NCI-H187 treated with DMSO at 0.1 percent for 48 hours (cell line): ENCODE data around the gene CMTM6.
"Not testable (repeated sequence)": the region's sequence is repeated elsewhere in the genome, so short reads cannot be mapped to it uniquely, and the experiment has no call there.

Source experiments
- DNase-seq: peaks from one replicate; lab custom pipeline; 2025; lab: John Stamatoyannopoulos, UW

CMTM6 gene

DNA sequence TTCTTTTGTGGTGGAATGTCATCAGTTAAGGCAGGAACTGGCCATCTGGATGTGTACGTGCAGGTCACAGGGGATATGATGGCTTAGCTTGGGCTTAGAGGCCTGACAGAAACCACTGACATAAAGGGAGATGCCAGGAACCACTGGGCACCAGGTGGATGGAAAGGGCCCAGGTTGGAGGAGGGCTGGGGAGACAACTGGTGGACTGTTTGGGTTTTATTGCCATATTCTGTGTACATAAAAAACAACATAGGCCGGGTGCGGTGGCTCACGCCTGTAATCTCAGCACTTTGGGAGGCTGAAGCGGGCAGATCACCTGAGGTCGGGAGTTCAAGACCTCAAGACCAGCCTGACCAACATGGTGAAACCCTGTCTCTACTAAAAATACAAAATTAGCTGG is 35.8 kb downstream of the CMTM6 start:
- not testable (repeated sequence) for DNase-seq

- DNase-seq, result not testable (repeated sequence)
Measured at GRCh38 chr3:32464726-32465125, 37.9 kb downstream of the CMTM6 start.

DNA sequence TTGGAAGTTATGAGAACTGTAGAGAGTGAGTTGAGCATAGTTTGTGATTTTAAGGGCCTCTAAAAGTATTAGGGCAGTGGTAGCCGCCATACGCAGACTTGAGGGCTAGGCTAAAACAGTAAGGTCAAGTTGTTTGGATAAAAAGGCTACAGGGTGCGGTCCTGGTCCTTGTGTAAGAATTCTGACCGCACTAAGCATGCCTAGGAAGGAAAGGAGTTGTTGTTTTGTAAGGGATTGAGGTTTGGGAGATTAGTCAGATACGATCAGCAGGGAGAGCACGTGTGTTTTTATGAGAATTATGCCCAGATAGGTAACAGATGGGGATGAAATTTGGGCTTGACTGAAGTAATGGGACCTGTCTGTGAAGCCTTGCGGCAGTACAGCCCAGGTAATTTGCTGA is 39.2 kb downstream of the CMTM6 start:
- not testable (repeated sequence) for DNase-seq

GRCh38 chr3:32462191-32462986 is 40.3 kb downstream of the CMTM6 start:
- not testable (repeated sequence) for DNase-seq

DNA sequence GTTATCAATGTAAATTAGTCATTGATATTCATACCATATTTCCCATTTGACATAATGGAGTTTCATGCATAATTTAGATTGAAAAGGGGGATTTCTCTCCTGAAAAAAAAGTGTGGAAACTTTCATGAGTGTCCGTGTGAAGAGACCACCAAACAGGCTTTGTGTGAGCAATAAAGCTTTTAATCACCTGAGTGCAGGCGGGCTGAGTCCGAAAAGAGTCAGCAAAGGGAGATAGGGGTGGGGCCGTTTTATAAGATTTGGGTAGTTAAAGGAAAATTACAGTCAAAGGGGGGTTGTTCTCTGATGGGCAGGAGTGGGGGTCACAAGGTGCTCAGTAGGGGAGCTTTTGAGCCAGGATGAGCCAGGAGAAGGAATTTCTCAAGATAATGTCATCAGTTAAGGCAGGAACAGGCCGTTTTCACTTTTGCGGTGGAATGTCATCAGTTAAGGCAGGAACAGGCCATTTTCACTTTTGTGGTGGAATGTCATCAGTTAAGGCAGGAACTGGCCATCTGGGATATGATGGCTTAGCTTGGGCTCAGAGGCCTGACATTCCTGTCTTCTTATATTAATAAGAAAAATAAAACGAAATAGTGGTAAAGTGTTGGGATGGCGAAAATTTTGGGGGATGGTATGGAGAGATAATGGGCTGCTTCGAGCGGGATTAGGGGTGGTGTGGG is 41.7 kb downstream of the CMTM6 start:
- not testable (repeated sequence) for DNase-seq

GRCh38 chr3:32460031-32460749 is 42.5 kb downstream of the CMTM6 start:
- no peak for DNase-seq

GRCh38 chr3:32459450-32459849 is 43.2 kb downstream of the CMTM6 start:
- no peak for DNase-seq

- no peak for DNase-seq
Measured at GRCh38 chr3:32457971-32458471, 44.6 kb downstream of the CMTM6 start.

- DNase-seq, result no peak
Measured at GRCh38 chr3:32456429-32457130, 46.1 kb downstream of the CMTM6 start.

DNA sequence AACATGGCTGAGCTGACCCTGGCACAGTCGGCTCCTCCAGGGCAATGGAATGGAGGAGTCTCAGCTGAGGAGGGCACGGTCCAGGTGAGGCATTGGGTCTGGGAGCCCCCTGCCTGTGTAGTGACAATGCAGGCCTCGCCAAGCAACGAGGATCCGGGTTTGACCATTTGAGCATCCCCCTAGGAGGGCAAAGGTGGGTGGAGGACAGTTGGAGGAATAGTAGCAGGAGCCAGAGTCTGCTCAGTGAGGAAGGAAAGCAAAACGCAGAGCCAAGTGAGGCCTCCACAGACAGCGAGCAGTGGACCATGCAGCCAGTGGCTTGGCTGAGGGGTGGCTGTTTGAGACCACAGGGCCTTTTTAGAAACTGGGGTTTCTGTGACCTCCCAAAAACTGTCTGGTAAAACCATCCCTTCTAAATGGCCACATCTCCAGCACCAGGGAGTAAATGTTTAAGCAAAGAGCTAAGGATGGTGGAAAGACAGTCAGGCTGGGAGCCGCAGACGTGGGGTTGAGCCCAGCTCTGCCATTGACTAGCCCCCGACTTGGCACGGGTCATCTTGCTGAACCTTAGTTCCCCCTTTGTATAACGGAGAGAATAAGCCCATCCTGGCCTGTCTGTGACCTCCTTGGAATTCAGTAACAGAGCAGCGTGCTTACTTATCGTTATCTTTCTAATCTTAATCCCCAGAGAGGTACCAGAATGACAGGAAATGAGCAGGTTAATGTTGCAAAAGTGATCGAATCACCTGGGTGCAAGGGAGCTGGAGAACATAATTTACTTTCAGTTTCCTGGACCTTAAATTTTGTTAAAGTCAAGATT is 46.8 kb downstream of the CMTM6 start:
- DNase-seq, result no peak

DNA sequence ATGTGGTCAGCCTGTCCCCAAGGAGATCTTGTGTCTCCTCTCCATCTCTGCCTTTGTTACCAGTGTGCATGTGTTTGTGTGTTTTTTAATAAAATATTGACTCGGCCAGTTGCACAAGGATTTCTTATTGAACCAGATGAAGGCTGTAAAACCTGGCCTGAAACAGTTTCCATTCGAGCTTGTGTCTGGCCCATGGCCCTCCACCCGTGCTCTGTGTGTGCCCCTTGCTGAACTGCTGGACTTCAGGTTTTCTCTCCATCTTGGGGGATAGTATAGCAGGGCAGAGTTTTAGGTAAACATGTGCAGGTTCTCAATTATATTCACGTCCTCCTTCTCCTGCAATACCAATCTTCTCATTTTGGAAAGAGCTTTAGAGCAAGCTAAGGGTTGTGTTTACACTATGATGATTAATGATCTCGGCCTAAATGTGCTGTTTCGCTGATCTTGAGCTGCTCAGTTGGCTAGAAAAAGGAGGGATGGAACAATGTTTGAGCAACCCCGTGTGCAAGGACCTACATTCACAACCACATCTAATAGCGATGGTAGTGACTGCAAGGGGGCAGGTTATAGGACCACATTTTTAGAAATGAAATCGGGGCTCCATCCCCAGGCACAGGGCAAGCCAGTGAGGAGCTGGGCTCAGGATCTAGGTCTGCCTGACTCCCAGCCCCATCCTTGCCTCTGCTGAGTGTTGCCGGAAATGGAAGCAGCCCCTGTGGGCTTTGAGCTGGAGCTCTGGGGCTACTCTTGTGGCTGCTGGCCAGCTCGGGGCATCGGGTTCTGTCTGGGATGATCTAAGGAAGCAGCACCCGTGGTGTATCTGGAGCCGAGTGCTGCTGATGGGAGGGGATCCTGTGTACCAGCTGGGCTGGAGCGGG is 47.7 kb downstream of the CMTM6 start:
- no peak for DNase-seq

DNA sequence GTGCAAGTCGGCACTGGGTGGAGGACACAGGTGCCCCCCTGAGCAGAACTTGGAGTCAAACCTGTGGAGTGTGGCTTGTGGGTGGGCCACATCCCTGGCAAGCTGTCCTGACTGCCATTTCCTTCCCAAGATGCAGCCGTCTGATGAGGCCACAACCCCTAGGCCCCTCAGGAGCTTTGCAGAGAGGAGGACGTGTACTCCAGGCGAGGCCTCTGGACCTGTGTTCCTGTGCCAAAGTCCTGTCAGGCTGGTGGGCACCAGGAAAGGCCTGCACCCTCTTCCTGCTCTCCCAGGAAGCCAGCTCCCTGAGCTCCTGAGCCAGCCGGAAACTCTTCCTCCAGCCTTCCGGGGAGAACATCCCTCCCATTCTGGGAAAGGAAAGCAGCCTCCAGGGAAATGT is 48.5 kb downstream of the CMTM6 start:
- DNase-seq, result no peak

DNA sequence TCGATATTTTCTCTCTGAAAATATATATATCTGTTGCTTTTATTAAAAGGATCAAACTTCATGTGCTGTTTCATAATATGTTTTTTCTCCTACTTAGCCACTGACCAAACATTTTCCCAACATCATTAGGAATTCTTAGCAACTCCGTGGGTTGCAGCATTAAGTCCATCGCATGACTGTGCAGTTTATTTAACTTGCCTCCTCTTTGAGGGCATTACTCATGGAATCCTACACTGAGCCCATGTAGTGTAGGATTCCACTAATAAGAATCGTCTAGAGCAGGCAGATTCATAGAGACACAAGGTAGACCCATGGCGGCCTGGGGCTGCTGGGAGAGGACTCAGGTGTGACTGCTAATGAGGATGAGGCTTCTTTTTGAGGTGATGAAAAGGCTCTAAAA is 49.3 kb downstream of the CMTM6 start:
- DNase-seq, result no peak

GRCh38 chr3:32452009-32452408 is 50.6 kb downstream of the CMTM6 start:
- no peak for DNase-seq

GRCh38 chr3:32450992-32451659 is 51.5 kb downstream of the CMTM6 start:
- DNase-seq, result no peak

DNA sequence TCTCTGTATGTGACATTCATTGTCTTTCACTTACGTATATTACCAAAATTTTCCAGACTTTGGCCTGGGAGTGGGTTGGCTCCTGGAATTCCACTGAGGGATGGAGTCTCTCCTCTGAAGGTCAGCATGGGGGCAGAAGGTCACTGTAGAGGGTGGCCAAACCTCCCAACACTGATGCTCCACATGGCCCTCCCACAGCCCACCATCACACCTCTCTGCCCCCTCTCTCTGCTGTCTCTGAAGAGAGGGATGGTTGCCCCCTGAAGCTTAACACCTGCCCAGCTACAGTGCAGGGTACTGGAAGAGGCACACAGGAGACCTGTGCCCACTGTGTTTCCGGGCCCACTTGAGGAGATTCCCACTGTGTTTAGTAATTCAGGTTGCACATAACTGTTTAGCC is 52.2 kb downstream of the CMTM6 start:
- no peak for DNase-seq

DNA sequence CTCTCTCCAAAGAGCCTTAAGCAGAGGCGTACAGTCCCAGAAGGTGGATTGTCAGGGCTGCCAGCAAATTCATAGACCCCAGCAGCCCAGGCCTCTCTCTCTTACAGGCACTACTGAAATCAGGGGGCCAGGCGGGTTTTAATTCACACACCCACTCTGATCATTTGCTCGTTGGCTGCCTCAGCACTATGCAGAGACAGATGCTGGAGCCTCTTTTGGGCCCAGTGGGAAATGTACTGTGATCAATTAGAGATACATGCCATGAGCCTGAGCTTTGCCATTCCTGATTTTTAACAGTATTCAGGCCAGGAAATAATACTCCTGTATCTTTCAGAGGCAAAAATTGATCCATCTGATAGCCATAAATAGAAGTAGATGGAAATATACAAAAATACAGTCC is 53.0 kb downstream of the CMTM6 start:
- DNase-seq, result no peak

GRCh38 chr3:32448686-32449474 is 53.8 kb downstream of the CMTM6 start:
- no peak for DNase-seq
